ENCODE measurements around the gene TBC1D9B.

DNA sequence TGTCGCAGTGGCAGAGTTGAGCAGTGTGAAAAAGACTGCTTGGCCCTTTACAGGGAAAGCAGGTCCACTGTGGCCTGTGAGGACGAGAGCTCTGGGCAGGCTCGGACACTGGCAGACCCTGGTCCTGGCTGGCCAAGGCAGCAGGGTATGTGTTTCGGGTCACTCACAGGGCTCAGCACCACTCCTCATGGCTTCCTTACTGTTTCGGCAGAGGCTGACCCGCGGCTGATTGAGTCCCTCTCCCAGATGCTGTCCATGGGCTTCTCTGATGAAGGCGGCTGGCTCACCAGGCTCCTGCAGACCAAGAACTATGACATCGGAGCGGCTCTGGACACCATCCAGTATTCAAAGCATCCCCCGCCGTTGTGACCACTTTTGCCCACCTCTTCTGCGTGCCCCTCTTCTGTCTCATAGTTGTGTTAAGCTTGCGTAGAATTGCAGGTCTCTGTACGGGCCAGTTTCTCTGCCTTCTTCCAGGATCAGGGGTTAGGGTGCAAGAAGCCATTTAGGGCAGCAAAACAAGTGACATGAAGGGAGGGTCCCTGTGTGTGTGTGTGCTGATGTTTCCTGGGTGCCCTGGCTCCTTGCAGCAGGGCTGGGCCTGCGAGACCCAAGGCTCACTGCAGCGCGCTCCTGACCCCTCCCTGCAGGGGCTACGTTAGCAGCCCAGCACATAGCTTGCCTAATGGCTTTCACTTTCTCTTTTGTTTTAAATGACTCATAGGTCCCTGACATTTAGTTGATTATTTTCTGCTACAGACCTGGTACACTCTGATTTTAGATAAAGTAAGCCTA is 71.3 kb downstream of the TBC1D9B start:
- TF ChIP-seq CTCF (IDR thresholded peaks at IDR 0.05) (no peak), POLR2A (IDR thresholded peaks at IDR 0.05) (no peak)

Measured in lower leg skin (tissue), 3 donors.